HG02588 (cell line): ENCODE results near the gene DISC1.

ENCODE experiments used
- ATAC-seq: cut with Tn5 transposase; IDR thresholded peaks from one replicate; pipeline ENCODE4 v1.9.1; 2021; ENCODE audit warnings: mild to moderate bottlenecking, moderate library complexity; ENCODE audit not compliant: unreplicated experiment

The DISC1 gene

GRCh38 chr1:232059726-232060374 lies 433.3 kb downstream of the DISC1 start:
- ATAC-seq = no peak

- ATAC-seq = no peak
Observed at GRCh38 chr1:232062967-232063366, 436.4 kb downstream of the DISC1 start.

- no peak for ATAC-seq
Observed at GRCh38 chr1:232066521-232066920, 439.9 kb downstream of the DISC1 start.

GRCh38 chr1:232074265-232074664 lies 447.7 kb downstream of the DISC1 start:
- ATAC-seq = no peak

GRCh38 chr1:232077809-232078208 lies 451.2 kb downstream of the DISC1 start:
- ATAC-seq = no peak

- no peak for ATAC-seq
Observed at GRCh38 chr1:232084584-232085223, 458.1 kb downstream of the DISC1 start.

- no peak for ATAC-seq
Observed at GRCh38 chr1:232090816-232091215, 464.2 kb downstream of the DISC1 start.
